Renal cortical epithelial cell (primary cell): ENCODE results near the gene MAGEA9B. TPM values are rescaled to one million over a fixed set of nuclear protein-coding genes. Genes with fewer than 3 reads are reported as not detected.
"Not testable (repeated sequence)": the region's sequence is repeated elsewhere in the genome, so short reads cannot be mapped to it uniquely, and the experiment has no call there.

Experiments
- DNase-seq: peaks from one replicate; pipeline ENCODE4 v3.0.0-alpha.2; 2011; ENCODE audit warnings: low read depth
- total RNA-seq: library from RNA; depleted of rRNA; stranded (reverse); fragments of >200 nt; gene quantifications from 2 replicates; pipeline ENCODE4 v1.2.3, GENCODE V29; 2014

The MAGEA9B gene
- total RNA-seq, 1 donor from 2014 or later: not detected

DNA sequence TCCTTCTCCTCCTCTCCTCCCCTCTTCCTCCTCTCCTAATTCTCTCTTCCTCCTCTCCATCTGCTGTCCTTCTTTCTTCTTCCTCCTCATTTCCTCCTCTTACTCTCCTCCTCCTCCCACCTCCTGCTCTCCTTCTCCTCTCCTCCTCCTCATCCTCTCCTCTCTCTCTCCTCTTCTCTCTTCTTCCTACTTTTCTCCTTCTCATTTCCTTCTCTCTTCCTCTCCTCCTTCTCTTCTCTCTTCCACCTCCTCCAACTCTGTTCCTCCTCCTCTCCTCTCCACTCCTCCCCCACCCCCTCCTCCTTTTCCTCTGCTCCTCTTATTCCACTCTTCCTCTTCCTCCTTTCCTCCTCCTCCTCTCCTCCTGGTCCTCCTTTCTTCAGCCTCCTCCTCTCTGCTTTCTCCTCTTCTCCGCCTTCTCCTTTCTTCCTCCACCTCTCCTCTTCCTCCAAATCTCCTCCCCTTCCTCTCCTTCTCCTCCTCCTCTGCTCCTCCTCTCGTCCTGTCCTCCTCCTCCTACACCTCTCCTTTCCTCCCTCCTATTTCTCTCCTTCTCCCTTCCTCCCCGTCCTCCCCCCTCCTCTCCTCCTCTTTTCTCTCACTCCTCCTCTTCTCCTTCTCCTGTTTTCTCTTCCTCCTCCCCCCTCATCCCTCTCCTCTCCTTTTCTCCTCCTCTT is 52.2 kb downstream of the MAGEA9B start:
- not testable (repeated sequence) for DNase-seq

DNA sequence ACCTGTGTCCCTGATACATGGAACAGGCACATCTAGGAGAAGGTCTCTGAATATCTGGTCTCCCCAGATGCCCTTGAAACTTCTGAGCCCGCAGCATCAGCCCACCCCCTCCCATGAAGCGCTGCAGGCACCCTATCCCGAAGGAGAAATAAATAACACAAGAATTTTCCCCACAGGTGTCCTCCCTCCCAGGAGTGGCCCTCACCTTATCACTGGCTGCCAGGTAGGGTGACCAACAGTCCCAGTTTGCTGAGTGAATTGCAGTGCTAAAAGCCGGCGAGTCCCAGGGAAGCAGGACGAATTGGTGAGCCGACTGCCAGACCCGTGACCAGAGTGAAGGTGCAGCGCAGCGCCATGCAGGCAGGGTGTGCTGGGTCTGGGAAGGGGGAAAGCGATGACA is 53.3 kb downstream of the MAGEA9B start:
- not testable (repeated sequence) for DNase-seq

DNA sequence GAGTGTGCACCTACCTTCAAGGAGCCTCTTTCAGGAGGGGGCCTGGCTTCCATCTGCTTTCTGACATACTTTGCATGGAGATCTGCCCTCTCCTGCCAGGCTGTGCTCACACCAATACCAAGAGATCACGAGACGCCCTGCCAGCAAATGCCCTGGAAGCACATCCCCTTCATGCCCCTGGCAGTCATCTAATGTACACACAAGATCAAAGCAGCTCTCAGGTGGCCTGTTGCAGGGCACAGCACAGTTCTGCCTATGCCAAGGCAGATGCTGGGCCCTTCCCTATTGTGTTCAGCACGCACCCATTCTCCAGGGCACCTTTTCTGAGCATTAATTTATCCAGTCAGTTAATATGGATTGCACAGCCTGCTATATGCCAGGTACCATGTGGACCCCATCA is 54.4 kb downstream of the MAGEA9B start:
- DNase-seq: not testable (repeated sequence)

Other genes with a start within 250 kb of the MAGEA9B start
- 25.4 and 56.8 TPM in 2 replicates for gene IDS, start 82.2 kb downstream of the MAGEA9B start, total RNA-seq
- gene EOLA1, start 46.4 kb downstream of the MAGEA9B start, total RNA-seq: 15.6 and 15.8 TPM in 2 replicates
- gene HSFX3, start 37.5 kb downstream of the MAGEA9B start, total RNA-seq: not detected in 2 replicates
- gene HSFX2, start 7.9 kb upstream of the MAGEA9B start, total RNA-seq: not detected in 2 replicates
- 25.7 and 31.7 TPM in 2 replicates for gene TMEM185A, start 44.3 kb upstream of the MAGEA9B start, total RNA-seq
- not detected in 2 replicates for gene MAGEA11, start 124.6 kb upstream of the MAGEA9B start, total RNA-seq
- gene HSFX1, start 186.6 kb upstream of the MAGEA9B start, total RNA-seq: 0.35 and 2.2 TPM in 2 replicates
- not detected in 2 replicates for gene MAGEA9, start 194.5 kb upstream of the MAGEA9B start, total RNA-seq